Measurements from ENCODE around the gene CTSA.
"Not testable (repeated sequence)": the region's sequence is repeated elsewhere in the genome, so short reads cannot be mapped to it uniquely, and the experiment has no call there.

The CTSA gene

DNA sequence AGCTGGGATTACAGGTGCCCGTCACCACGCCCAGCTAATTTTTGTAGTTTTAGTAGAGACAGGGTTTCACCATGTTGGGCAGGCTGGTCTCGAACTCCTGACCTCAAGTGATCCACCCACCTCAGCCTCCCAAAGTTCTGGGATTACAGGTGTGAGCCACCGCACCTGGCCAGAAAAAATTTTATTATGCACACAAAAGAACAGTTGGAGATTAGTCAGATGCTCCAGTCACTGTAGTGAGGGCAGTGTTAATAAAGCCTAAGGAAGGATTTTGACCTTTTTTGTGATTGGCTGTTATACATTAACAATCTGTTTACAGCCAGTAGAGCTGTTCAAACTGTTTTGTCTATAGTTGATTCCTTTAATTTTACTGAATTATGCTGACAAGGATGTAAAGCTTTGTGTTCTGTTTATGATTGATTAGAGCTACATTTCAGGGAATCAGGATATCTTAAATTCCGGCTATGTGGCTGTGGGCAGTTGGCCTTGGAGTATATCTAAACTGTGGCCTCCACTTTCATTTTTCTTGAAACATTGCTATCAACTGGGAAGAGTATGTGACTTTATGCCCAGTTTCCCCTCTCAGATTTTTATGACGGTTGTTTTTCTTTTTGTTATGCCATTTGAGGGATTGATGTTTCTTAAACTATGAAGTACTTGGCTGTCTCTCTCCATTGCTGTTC lies 23.9 kb upstream of the CTSA start:
- H3K4me3 ChIP-seq (ENCODE audit: low read depth, low read length), result no peak overlapping the region
- H3K27ac ChIP-seq (ENCODE audit: low read depth, low read length), result peak overlapping the region; percentile 76
- peak overlapping the region; percentile 13 for H2AFZ ChIP-seq (ENCODE audit: low read length, unreplicated experiment)
- H3K36me3 ChIP-seq (ENCODE audit: insufficient read depth, low read length), result no peaks in the 10 kb centered on the region
- peaks cover 13% of the 10 kb centered on the region for H3K4me1 ChIP-seq (ENCODE audit: control insufficient read depth, insufficient read depth, low read length, unreplicated experiment)
- H3K27me3 ChIP-seq (ENCODE audit: insufficient read depth, low read length), result no peaks in the 10 kb centered on the region
- H3K79me2 ChIP-seq (ENCODE audit: control insufficient read depth, insufficient read depth, low read length, unreplicated experiment), result no peaks in the 10 kb centered on the region

DNA sequence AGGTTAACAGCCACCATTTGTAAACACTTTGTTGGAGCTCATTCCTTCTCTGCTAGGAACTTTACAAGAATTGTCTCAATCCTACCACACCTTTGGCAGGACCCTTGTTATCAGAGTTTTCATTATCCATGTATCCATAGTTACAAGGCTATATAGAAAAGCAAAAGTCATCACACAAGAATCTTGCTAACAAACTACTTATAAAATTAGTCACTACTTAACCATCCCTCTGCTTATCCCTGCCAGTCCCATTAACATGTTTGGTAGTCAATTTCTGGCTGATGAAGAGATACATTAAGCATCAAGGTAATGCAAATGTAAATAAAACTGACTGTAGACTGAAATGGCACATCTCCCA lies 23.3 kb upstream of the CTSA start:
- H2AFZ ChIP-seq (ENCODE audit: low read length, unreplicated experiment), result peak overlapping the region; percentile 13
- peaks cover 13% of the 10 kb centered on the region for H3K4me1 ChIP-seq (ENCODE audit: control insufficient read depth, insufficient read depth, low read length, unreplicated experiment)
- no peaks in the 10 kb centered on the region for H3K27me3 ChIP-seq (ENCODE audit: insufficient read depth, low read length)

DNA sequence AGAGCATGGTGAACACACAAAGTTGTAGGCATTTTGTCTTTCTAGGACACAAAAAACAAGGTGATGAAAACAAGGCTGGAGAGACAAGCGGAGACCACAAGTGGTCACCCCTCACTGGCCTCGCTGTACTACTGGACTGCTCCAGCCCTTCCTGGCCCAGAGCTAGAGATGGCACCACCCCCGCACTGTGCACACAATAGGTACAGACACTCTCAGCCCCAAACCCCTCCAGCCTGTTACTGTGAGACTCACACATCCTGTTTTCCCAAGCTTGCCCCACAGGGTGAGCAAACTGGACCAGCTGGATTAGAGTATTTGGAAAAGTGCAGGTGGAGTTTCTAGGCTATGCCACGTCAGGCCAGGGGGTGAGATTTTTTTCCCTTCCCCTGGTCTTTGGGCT lies 18.5 kb upstream of the CTSA start:
- Histone ChIP-seq H3K4me3 (ENCODE audit: low read depth, low read length) (no peak overlapping the region), H2AFZ (ENCODE audit: low read length, unreplicated experiment) (no peak overlapping the region), H3K79me2 (ENCODE audit: control insufficient read depth, insufficient read depth, low read length, unreplicated experiment) (no peaks in the 10 kb centered on the region), H3K27me3 (ENCODE audit: insufficient read depth, low read length) (no peaks in the 10 kb centered on the region), H3K4me1 (ENCODE audit: control insufficient read depth, insufficient read depth, low read length, unreplicated experiment) (peaks cover 7% of the 10 kb centered on the region), H3K36me3 (ENCODE audit: insufficient read depth, low read length) (no peaks in the 10 kb centered on the region), H3K27ac (ENCODE audit: low read depth, low read length) (no peak overlapping the region)

More for the DNA sequence above, 23.3 kb upstream of the CTSA start:
- no peak overlapping the region for H3K4me3 ChIP-seq (ENCODE audit: low read depth, low read length)
- peak overlapping the region; percentile 76 for H3K27ac ChIP-seq (ENCODE audit: low read depth, low read length)
- no peaks in the 10 kb centered on the region for H3K36me3 ChIP-seq (ENCODE audit: insufficient read depth, low read length)
- H3K79me2 ChIP-seq (ENCODE audit: control insufficient read depth, insufficient read depth, low read length, unreplicated experiment), result no peaks in the 10 kb centered on the region

GRCh38 chr20:45873409-45874103 lies 17.6 kb upstream of the CTSA start:
- Histone ChIP-seq H3K36me3 (ENCODE audit: insufficient read depth, low read length) (no peaks in the 10 kb centered on the region), H3K27ac (ENCODE audit: low read depth, low read length) (no peak overlapping the region), H3K27me3 (ENCODE audit: insufficient read depth, low read length) (no peaks in the 10 kb centered on the region), H3K4me1 (ENCODE audit: control insufficient read depth, insufficient read depth, low read length, unreplicated experiment) (no peaks in the 10 kb centered on the region), H2AFZ (ENCODE audit: low read length, unreplicated experiment) (no peak overlapping the region), H3K79me2 (ENCODE audit: control insufficient read depth, insufficient read depth, low read length, unreplicated experiment) (no peaks in the 10 kb centered on the region), H3K4me3 (ENCODE audit: low read depth, low read length) (no peak overlapping the region)

GRCh38 chr20:45874104-45874481 lies 17.0 kb upstream of the CTSA start:
- H3K4me1 ChIP-seq (ENCODE audit: control insufficient read depth, insufficient read depth, low read length, unreplicated experiment); H3K36me3 ChIP-seq (ENCODE audit: insufficient read depth, low read length); H2AFZ ChIP-seq (ENCODE audit: low read length, unreplicated experiment); H3K27me3 ChIP-seq (ENCODE audit: insufficient read depth, low read length); H3K79me2 ChIP-seq (ENCODE audit: control insufficient read depth, insufficient read depth, low read length, unreplicated experiment); H3K4me3 ChIP-seq (ENCODE audit: low read depth, low read length); H3K27ac ChIP-seq (ENCODE audit: low read depth, low read length): not testable (repeated sequence)

GRCh38 chr20:45874576-45874975 lies 16.6 kb upstream of the CTSA start:
- no peak overlapping the region for H3K27ac ChIP-seq (ENCODE audit: low read depth, low read length)
- no peak overlapping the region for H3K4me3 ChIP-seq (ENCODE audit: low read depth, low read length)
- H3K27me3 ChIP-seq (ENCODE audit: insufficient read depth, low read length), result no peaks in the 10 kb centered on the region
- H3K79me2 ChIP-seq (ENCODE audit: control insufficient read depth, insufficient read depth, low read length, unreplicated experiment), result no peaks in the 10 kb centered on the region
- H2AFZ ChIP-seq (ENCODE audit: low read length, unreplicated experiment), result no peak overlapping the region
- H3K36me3 ChIP-seq (ENCODE audit: insufficient read depth, low read length), result no peaks in the 10 kb centered on the region
- H3K4me1 ChIP-seq (ENCODE audit: control insufficient read depth, insufficient read depth, low read length, unreplicated experiment), result no peaks in the 10 kb centered on the region

DNA sequence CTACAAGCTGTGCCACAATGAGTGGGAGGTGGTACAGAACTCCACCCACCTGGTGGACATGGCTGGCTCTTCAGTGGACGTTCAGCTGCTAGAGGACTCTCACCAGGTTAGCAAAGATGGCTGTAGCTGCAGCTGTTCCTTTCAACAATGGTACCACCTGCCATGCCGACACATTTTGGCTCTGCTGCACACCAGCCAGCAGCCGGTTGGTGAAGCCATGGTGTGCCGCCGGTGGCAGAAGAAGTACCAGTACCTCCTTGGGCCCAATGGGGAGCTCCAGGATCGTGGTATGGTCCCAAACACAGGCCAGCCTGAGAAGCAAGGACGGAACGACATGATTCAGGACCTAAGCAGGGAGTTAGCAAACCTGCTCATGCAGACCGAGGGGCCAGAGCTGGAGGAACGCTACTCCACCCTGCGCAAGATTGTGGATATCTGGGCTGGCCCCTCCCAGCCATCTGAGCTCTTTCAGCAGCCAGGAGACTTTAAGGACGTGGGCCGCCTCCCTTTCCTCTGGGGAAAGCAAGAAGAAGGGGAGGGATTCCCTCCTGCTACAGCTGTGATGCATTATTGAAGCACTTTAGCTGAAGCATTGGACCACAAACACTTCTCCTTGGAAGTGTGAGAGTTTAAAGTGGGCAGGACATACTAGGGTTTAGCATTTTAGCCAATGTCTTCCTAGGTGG lies 12.9 kb upstream of the CTSA start:
- Histone ChIP-seq H3K4me3 (ENCODE audit: low read depth, low read length) (no peak overlapping the region), H3K79me2 (ENCODE audit: control insufficient read depth, insufficient read depth, low read length, unreplicated experiment) (peaks cover 12% of the 10 kb centered on the region), H3K27ac (ENCODE audit: low read depth, low read length) (no peak overlapping the region), H2AFZ (ENCODE audit: low read length, unreplicated experiment) (no peak overlapping the region), H3K36me3 (ENCODE audit: insufficient read depth, low read length) (peaks cover 5% of the 10 kb centered on the region; the same call in 1 of the 2 replicates), H3K4me1 (ENCODE audit: control insufficient read depth, insufficient read depth, low read length, unreplicated experiment) (no peaks in the 10 kb centered on the region), H3K27me3 (ENCODE audit: insufficient read depth, low read length) (no peaks in the 10 kb centered on the region)

- Histone ChIP-seq H3K36me3 (ENCODE audit: insufficient read depth, low read length) (peaks cover 8% of the 10 kb centered on the region; the same call in 1 of the 2 replicates), H3K27ac (ENCODE audit: low read depth, low read length) (peak within 1 kb of the TSS; percentile 19; the same call in 1 of the 2 replicates), H3K4me1 (ENCODE audit: control insufficient read depth, insufficient read depth, low read length, unreplicated experiment) (peaks cover 10% of the 10 kb centered on the region), H3K27me3 (ENCODE audit: insufficient read depth, low read length) (no peaks in the 10 kb centered on the region), H3K4me3 (ENCODE audit: low read depth, low read length) (peak within 1 kb of the TSS; percentile 75), H2AFZ (ENCODE audit: low read length, unreplicated experiment) (peak within 1 kb of the TSS; percentile 75), H3K79me2 (ENCODE audit: control insufficient read depth, insufficient read depth, low read length, unreplicated experiment) (peaks cover 12% of the 10 kb centered on the region)
Observed at GRCh38 chr20:45880988-45881788, 9.9 kb upstream of the CTSA start, which contains the start of gene ZSWIM1. TSS of gene ZSWIM1 (plus strand) at chr20:45881227. CDS start at chr20:45882593, 1,366 bp downstream.

DNA sequence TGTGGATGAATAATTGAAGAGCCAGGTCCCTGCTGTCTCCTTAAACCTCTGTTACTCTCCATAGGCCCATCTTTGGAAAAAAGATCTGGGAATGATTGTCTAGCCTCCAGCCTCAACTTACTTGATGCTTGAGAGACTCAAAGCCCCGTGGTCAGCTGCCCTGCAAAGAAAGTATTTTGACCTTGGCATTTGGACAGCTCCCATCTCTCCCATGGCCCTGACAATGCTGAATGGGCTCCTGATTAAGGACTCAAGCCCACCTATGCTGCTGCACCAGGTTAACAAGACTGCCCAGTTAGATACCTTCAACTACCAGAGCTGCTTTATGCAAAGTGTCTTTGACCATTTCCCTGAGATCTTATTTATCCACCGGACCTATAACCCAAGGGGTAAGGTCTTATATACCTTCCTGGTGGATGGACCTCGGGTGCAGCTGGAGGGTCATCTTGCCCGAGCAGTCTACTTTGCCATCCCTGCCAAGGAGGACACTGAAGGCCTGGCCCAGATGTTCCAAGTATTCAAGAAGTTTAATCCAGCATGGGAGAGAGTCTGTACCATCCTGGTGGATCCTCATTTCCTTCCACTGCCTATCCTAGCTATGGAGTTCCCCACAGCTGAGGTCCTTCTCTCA lies 8.6 kb upstream of the CTSA start:
- Histone ChIP-seq H3K79me2 (ENCODE audit: control insufficient read depth, insufficient read depth, low read length, unreplicated experiment) (peaks cover 12% of the 10 kb centered on the region), H3K27ac (ENCODE audit: low read depth, low read length) (no peak overlapping the region), H3K4me3 (ENCODE audit: low read depth, low read length) (no peak overlapping the region), H3K36me3 (ENCODE audit: insufficient read depth, low read length) (peaks cover 8% of the 10 kb centered on the region; the same call in 1 of the 2 replicates), H3K27me3 (ENCODE audit: insufficient read depth, low read length) (no peaks in the 10 kb centered on the region), H3K4me1 (ENCODE audit: control insufficient read depth, insufficient read depth, low read length, unreplicated experiment) (peaks cover 10% of the 10 kb centered on the region), H2AFZ (ENCODE audit: low read length, unreplicated experiment) (no peak overlapping the region)

DNA sequence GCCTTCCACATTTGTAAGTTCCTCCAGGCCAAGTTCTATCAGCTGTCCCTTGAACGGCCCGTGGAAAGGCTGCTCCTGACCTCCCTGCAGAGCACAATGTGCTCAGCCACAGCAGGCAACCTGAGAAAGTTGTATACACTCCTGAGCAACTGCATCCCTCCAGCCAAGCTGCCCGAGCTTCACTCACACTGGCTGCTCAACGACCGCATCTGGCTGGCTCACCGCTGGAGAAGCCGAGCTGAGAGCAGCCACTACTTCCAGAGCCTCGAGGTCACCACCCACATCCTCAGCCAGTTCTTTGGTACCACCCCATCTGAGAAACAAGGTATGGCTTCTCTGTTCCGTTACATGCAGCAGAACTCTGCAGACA lies 8.1 kb upstream of the CTSA start:
- Histone ChIP-seq H3K27me3 (ENCODE audit: insufficient read depth, low read length) (no peaks in the 10 kb centered on the region), H3K36me3 (ENCODE audit: insufficient read depth, low read length) (peaks cover 8% of the 10 kb centered on the region; the same call in 1 of the 2 replicates), H3K4me3 (ENCODE audit: low read depth, low read length) (no peak overlapping the region), H3K4me1 (ENCODE audit: control insufficient read depth, insufficient read depth, low read length, unreplicated experiment) (peaks cover 10% of the 10 kb centered on the region), H3K27ac (ENCODE audit: low read depth, low read length) (no peak overlapping the region), H3K79me2 (ENCODE audit: control insufficient read depth, insufficient read depth, low read length, unreplicated experiment) (peaks cover 12% of the 10 kb centered on the region), H2AFZ (ENCODE audit: low read length, unreplicated experiment) (no peak overlapping the region)
